NCI-H1092 treated with DMSO at 0.1 percent for 48 hours (cell line): ENCODE data around the gene RGL4.
"Not testable (repeated sequence)": the region's sequence is repeated elsewhere in the genome, so short reads cannot be mapped to it uniquely, and the experiment has no call there.

Experiments
- DNase-seq: peaks from one replicate; lab custom pipeline; 2025; lab: John Stamatoyannopoulos, UW

The RGL4 gene, protein sequence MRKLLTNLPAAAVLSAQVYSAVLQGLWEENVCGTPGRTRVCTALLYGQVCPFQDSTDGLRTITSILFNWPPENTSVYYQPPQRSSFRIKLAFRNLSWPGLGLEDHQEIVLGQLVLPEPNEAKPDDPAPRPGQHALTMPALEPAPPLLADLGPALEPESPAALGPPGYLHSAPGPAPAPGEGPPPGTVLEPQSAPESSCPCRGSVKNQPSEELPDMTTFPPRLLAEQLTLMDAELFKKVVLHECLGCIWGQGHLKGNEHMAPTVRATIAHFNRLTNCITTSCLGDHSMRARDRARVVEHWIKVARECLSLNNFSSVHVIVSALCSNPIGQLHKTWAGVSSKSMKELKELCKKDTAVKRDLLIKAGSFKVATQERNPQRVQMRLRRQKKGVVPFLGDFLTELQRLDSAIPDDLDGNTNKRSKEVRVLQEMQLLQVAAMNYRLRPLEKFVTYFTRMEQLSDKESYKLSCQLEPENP

DNA sequence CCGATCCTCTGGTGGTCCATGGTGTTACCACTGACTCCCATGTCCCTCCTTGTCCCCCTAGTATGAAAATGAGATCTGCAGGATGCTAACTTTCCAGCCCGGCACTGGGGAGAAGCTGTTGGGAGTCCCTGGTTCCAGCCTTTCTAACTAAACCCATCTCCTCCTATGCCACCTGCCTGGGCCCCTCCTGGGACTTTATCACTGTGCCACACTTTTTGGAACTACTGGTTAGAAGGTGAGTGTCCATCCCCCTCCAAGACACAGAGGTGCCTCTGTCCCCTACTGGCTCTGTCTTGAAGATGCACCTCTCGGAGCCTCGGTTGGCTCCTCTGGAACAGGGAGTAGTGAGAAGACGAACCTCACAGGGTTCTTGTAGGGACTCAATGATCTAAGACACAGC is at the start of gene RGL4:
TSS of gene RGL4 (plus strand) at position 301 of the 400 bp plus-strand sequence. CDS start 1,018 bp downstream, outside the sequence.
- DNase-seq = no peak

DNA sequence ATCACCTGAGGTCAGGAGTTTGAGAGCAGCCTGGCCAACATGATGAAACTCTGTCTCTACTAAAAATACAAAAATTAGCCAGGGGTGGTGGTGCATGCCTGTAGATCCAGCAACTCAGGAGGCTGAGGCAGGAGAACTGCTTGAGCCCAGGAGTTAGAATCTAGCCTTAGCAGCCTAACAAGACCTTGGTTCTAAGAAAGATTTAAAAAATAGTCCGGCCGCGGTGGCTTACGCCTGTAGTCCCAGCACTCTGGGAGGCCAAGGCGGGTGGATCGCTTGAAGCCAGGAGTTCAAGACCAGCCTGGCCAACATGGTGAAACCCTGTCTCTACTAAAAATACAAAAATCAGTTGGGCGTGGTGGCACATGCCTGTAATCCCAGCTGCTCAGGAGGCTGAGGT is 44.3 kb upstream of the RGL4 start:
- DNase-seq = not testable (repeated sequence)

DNA sequence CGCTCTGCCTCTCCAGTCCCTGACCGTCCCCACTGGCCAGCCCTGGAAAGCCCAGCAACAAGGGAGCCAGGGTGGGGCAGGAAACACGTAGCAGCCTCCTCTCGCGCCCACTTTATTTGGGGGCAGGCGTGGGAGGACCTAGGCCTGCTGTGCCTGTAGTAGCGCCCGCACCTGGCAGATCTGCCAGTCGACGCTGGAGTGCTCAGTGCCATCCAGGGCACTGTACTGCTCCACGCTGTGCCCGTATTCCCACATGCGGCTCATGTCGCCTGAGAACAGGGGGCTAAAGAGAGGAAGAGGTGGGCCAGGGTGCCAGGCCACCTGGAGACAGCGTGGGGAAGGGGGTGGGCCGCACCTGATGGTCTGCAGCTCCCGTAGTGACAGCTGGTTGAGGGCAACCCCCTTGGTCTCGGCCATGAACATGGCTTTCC is 41.7 kb upstream of the RGL4 start:
- no peak for DNase-seq

DNA sequence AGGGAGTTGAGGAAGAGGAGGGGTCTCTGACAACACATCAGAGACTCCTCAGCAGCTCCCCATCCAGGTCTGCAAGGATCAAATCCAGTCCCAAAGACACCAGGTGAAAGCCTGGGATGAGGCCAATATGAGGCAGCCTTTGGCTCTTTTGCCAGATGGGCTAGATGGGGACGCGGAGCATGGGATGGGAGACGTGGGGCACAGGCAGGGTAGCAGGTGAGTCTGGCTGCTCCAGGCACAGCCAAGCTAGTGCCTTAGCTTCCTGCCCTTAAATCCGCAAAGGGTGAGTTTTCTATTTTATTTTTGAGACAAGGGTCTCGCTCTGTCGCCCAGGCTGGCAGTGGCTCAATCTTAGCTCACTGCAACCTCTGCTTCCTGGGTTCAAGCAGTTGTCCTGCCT is 39.1 kb upstream of the RGL4 start:
- DNase-seq = no peak

DNA sequence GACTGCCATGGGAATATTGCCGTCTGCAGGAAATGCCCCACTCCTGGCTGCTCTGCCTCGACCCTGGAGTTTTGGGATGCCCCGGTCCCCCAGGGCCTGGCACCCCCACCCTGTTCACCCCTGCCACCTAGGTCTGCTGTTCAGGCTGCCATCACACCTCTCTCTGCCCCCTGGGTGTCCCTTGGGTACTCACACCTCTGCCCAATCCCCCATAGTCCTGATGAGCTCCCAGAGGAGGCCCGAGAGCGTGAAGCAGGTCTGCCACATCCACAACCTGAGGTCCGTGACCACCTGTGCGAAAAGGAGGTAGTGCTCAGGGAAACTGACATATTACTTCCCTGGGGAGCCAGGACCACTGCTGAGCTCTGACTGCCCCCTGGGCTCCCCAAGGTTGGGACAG is 38.5 kb upstream of the RGL4 start:
- no peak for DNase-seq

DNA sequence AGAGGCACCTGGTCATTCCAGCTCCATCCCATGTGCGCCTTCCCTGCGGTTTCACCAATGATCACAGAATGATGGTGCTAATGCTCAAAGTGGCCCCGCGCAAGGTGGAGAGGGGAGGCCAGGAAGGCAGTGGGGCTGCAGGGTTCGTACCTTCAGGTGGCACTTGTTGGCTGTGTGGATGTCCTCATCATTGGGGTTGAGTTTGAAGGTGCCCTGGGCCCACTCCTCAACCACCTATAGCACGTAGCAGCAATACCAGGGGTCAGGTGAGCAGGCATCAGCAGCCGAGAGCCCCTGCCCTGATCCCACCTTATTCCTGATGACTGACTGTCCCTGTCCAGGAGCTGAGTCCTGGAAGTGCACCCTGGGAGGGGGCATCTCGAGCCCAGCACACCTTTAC is 38.1 kb upstream of the RGL4 start:
- no peak for DNase-seq

DNA sequence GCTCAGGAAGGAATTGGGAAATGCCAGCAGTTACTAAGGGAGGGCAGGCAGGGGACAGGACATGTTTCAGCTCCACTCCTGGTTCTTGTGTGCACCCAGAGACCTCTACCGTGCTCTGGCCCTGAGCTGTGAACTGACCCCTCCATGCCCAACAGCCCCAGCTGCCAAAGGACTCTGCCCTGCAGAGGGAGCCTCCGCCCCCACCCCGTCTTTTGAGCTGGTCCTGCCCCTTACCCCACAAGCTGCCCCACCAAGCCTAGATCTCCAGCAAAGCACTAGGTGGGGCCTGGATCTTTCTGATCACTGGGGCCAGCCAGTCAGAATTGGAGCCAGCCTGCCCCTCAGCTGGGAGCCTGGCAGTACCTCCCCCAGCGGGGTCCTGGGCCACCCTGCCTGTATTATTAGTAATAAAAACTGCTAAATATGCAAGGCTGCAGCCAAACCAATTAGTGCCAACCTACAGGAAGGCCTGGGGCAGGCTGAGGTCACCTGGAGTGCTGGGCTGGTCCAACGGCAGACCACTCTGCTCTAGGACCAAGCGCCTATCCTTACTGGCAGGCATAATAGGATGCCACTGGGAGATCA is 34.8 kb upstream of the RGL4 start:
- DNase-seq = no peak

DNA sequence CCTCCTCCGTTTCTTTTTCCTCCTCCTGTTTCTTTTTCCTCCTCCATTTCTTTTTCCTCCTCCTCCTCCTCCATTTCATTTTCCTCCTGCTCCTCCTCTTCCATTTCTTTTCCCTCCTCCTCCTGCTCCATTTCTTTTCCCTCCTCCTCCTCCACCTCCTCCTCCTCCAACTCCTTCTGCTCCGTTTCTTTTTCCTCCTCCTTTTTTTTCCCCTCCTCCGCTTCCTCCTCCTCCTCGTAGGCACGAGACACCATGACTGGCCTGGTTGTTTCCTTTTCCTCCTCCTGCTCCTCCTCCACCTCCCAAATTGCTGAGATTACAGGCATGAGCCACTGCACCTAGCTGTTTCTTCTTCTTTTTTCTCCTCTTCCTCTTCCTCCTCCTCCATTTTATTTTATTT is 33.1 kb upstream of the RGL4 start:
- DNase-seq = no peak

DNA sequence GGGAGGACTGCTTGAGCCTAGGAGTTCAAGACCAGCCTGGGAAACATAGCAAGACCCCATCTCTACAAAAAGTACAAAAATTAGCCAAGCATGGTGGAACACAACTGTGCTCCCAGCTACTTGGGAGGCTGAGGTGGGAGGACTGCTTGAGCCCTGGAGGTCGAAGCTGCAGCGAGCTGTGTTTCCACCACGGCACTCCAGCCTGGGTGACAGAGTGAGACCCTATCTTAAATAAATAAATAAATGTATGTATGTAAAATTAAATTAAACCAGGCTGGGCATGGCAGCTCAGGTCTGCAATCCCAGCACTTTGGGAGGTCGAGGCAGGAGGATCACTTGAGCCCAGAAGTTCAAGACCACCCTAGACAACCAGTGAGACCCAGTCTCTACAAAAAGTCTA is 30.4 kb upstream of the RGL4 start:
- not testable (repeated sequence) for DNase-seq

DNA sequence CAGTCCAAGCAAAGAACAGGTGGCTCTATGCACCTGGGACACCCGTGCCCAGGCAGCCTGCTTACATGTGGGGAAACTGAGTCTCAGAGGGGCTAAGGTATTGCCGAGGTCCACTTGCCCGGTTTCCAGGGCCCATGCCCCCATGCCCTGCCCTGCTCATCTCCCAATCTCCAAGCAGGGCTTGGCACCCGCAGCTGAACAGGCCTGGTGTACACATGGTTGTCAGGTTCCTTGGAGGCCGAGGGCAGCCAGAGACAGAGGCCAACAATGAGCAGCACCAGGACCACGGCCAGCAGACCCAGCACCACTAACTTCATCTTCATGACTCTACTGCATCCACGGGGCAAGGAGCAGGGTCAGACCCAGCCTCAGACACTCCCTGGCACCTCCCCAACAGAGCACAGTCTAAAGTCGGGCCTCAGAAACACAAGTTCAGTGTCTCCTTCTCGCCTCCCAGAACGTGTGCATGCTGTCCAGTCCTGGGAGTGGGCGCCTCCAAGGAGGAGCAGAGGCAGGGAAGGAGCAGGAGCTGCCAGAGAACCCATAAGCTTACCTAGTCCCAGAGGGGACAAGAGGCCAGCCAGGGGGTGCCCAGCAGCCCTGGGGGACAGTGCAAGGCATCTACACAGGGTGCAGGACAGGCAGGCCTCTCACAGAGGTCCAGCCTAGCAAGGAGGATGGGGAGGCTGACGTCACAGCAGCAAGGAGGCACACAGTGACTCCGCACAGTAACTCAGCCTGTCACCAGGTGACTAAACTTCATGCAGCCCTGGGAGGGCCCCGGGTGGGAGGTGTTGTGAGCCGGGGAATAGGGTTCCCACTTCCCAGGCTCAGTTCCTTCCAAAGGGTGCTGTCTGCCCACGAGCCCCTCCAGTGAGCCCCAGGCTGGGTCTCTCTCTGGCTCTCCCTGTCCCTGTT is 20.2 kb upstream of the RGL4 start:
- no peak for DNase-seq

DNA sequence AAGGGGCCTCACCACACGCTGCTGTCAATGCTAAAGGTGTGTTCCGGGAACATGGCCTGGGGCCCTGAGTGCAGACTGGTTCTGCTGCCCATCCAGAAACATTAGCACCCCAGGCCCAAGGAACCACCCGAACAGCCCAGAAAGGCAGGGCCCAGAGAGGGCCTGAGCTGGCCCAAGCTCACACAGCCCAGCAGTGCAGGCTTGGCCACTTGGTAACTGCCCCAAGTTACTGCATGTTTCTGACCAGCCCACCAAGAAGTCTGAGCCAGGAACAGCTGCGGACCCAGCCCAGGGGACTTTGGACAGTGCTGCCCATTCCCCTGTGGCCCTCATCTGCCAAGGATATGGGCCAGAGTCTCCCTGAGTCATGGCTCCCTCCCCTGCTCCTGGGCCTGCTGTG is 19.4 kb upstream of the RGL4 start:
- not testable (repeated sequence) for DNase-seq

DNA sequence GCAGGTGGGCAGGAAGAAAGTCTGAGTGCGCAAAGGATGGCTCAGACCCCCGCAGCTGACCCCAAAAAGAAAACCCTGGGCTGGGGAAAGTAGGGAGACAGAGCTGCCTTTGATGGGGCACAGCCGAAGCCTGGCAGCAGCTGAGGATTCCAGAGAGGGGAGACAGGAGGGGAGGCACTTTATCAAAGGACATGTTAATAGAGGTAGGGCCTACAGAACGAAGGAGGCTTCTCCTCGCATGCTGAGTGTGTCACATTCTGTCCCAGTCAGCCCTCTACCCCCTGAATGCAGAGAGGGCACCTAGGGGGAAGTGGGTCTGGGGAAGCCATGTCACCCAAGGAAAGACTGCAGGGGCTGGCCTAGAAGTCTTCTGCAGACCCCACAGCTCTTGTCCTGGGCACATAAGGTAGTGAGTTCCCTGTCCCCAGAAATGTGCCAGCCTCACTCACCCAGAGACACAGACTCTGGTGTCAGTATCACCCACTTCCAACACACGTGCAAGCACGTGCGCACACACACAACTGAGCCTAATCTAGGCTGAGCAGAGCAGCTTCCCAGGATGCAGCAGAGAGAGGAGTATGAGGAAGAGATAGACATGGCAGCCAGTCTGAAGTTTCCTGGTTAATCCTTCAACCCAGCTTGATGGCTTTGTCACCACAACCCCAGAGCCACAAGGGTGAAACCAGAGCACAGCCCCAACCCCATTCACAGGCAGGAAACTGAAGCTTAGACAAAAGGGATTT is 18.3 kb upstream of the RGL4 start:
- DNase-seq = not testable (repeated sequence)

DNA sequence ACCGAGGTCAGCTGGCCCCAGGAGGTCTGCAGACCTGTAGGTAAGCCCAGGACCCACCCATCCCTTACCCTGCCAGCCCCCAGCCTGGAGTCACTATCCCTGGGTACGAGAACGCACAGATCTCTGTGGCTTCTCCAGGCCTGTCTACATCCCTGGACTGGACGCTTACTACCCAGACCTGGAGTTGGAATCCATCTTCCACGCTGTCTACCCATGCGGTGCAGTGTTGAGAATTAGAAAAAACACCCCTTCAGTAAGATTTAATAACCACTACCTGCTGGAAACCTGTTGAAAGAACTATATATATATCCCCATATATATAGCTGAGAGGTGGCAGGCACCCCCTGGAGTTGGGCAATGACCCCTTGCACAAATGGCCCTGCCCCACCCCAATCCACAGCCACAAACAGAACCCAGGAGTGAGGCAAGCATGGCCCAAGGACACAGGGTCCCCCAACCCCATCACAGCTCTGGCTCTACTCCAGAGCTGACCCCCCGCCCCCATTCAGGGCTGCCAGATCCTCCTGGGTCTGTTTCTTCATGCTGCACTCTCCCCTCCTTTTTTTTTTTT is 17.7 kb upstream of the RGL4 start:
- no peak for DNase-seq

DNA sequence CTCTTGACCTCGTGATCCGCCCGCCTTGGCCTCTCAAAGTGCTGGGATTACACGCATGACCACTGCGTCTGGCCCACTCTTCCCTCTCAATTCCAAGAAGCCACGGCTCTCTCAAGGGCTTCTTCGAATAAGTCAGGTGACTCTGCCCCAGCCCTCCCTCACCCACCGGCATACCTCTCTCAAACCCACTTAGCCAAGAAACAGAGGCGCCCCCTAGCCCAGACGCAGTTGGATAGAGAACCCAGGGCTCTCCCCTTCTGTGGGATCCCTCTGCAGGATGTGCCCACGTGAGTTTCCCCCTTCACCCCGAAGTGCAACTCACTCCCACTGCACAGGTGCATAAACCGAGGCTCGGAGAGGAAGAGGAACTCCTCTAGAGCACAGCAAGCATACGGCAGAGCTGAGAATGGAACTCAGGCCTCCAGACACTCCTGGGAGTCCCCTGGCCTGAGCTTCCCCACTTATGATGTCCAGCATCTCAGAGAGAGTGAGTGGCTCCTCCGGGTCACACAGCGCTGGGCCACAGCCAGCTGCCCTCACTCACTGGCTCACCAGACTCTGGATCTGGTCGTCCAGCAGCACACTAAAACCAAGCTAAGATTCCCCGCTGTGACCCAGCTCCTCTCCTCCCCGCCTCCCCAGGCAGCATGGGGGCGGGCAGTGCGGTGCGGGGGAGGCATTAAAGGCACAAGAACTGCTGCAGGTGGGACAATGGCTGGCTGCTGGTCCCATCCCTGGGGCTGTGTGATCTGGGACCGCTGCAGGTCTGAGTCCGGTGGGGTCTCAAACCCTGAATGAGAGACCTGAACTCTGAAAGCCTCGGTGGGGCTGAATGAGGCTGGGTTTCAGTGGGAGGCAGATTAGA is 16.8 kb upstream of the RGL4 start:
- no peak for DNase-seq

DNA sequence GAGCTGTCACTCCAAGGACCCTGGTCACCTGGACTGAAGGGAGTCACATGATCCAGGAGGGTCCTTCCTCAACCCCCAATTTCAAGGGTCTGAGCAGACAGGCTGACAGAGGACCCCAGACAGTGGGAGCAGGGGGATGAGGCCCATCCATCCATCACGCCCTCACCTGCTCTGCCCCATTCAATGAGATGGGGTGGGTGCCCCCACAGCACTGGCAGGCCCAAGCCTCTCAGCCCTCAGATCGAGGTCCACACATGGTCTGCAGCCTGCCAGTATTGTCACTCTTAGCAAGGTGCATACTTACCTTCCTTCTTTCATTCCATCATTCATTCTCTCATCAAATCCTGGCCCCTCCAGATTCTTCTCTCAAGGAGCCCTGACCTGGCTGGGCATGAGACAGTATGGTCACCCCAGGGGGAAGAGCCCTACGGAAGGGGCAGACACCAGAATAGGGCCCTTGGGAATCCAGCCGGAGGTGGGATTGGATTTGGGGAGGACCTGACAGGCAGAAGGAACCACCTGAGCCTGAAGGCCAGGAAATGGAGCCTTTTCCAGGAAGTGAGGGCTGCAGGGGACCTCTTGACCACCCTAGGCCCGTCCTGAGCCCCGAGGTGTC is 15.8 kb upstream of the RGL4 start:
- DNase-seq = not testable (repeated sequence)

DNA sequence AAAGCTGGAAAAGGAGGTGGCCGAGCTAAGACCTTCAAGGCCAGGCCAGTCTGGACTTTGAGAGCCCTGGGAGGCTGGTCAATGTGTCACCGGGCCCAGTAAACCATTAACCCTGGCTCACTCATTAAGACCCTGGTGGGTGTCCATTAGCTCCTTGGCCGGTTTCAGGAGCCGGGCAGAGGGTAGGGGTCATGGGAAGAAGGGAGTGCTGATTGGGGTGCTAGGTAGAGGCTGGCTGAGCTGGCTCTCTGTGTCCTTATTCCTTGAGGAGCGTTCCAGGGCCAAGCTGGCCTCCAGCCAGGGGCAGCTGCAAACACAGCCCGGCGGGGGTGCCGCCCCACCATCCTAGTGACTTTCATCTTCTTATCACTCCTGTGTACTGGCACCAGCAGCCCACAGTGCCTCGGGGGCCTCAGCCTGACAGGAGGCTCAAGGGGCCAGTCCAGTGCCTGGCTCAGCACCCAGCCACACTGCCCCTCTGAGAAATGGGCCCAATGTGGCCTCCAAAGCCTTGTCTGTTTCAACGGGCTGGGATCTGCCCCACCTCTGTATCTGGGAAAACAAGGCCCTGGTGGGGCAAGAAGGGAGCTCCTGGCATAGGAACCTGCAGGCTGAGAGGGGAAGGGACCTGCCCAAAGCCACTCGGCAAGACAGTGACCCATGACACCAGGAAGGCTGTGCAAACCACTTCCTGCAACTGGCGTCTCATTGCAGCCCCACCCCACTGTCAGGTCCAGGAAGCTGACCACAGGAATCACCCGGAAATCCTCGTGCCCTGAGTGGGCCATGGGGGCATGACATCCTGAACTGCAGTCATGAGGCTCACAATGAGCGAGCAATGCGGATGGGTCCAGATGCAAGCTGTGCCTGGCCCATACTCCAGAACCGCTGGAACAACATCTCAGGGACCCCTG is 15.1 kb upstream of the RGL4 start:
- DNase-seq = no peak

DNA sequence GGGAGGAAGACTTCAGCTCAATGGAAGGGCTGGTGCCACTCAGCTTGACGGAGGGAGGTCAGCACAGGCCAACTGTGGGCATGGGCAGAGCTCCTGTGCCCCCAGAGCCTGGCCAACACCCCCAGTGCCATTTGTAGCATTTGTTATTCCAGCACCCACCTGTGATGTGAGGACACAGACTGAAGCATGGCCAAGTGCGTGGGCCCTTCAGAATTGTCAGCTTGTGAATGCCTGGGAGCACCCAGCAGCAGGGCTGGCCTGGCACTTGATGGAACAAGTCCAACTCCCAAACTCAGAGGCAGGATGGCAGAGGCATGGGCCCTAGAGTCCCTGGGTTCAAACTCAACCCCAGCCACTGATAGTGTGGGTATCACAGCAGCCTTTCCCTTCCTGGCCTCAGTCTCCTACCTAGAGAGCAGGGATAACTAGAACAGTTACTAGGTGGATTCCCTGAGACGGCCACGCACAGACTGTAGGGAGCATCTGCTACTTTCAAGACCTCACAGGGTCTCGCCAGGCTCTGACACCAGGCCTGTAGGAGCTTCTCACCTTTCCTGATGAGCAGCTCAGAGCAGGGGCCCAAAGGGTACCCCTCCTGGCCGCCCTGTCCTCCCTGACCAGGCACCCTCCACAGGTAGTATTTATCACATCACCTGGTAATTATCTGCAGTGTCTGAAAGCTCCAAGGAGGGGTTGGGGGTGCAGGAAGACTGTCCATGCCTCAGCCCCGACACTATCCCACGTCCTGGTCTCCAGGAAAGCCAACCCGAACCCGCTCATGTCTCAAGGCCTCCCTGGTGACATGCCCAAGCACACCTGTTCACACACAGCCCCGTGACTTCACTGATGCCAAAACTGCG is 13.7 kb upstream of the RGL4 start:
- not testable (repeated sequence) for DNase-seq

DNA sequence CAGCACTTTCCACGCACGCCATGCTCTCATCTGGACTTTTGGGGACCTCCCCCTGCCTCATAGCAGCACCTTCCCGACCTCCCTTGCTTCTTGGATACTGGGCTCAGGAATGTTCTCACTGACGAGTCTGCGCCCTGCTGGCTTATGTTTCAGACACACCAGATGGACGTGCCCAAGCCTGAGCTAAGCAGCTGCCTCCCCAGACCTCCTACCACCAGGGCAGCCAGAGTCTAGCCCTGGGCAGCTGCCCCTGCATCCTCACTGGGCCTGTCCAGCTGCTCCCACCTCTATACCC is 13.2 kb upstream of the RGL4 start:
- no peak for DNase-seq
